Neural progenitor cell (in vitro differentiated cells): ENCODE measurements around the gene MYOF. TPM values are rescaled to one million over a fixed set of nuclear protein-coding genes. Genes with fewer than 3 reads are reported as not detected.
A peak's percentile ranks its signal among the peaks of the same experiment; 100 is the strongest.

Source experiments
- DNase-seq: peaks from one replicate; pipeline ENCODE4 v3.0.0-alpha.2; 2016; ENCODE audit warnings: low spot score
- H2AFZ ChIP-seq: fragments of 200-600 bp; sonication (generic); replicated peaks from 2 replicates; pipeline ENCODE4 v1.6.1; 2016; ENCODE audit warnings: antibody characterized with exemption
- H3F3A ChIP-seq: fragments of 200-600 bp; sonication (generic); 2 replicates; pipeline ENCODE4 v1.6.1; 2016; ENCODE audit warnings: antibody characterized with exemption, low read depth
- H3K27ac ChIP-seq: fragments of 200-600 bp; sonication (generic); 2 replicates; pipeline ENCODE4 v1.5.1; 2016; ENCODE audit warnings: mild to moderate bottlenecking
- H3K27me3 ChIP-seq: fragments of 200-600 bp; sonication (generic); 2 replicates; pipeline ENCODE4 v1.6.1; 2016; ENCODE audit warnings: mild to moderate bottlenecking, moderate library complexity
- H3K36me3 ChIP-seq: fragments of 200-600 bp; sonication (generic); 2 replicates; pipeline ENCODE4 v1.5.1; 2016
- H3K4me1 ChIP-seq: fragments of 200-600 bp; sonication (generic); 2 replicates; pipeline ENCODE4 v1.6.1; 2016; ENCODE audit warnings: mixed run types
- H3K4me2 ChIP-seq: fragments of 200-600 bp; sonication (generic); 2 replicates; pipeline ENCODE4 v1.6.1; 2016
- H3K4me3 ChIP-seq: fragments of 200-600 bp; sonication (generic); 2 replicates; pipeline ENCODE4 v1.5.1; 2016
- H3K79me2 ChIP-seq: fragments of 200-600 bp; sonication (generic); 2 replicates; pipeline ENCODE4 v1.6.1; 2016; ENCODE audit warnings: low read depth
- H3K9ac ChIP-seq: fragments of 200-600 bp; sonication (generic); 2 replicates; pipeline ENCODE4 v1.6.1; 2016
- H3K9me3 ChIP-seq: fragments of 200-600 bp; sonication (generic); 2 replicates; pipeline ENCODE4 v1.5.1; 2016; ENCODE audit warnings: low read depth
- H4K20me1 ChIP-seq: fragments of 200-600 bp; sonication (generic); 2 replicates; pipeline ENCODE4 v1.6.1; 2016; ENCODE audit warnings: low read depth
- H3K27ac Mint-ChIP-seq: 3 replicates; pipeline ENCODE4 v1.8.0; 2021; ENCODE audit warnings: mixed read lengths
- H3K27me3 Mint-ChIP-seq: 2 replicates; pipeline ENCODE4 v1.8.0; 2022; ENCODE audit warnings: low read depth, mild to moderate bottlenecking, inconsistent platforms, moderate library complexity, mixed read lengths; ENCODE audit not compliant: insufficient read depth
- H3K36me3 Mint-ChIP-seq: 3 replicates; pipeline ENCODE4 v1.8.0; 2021; ENCODE audit warnings: mixed read lengths
- H3K4me1 Mint-ChIP-seq: 3 replicates; pipeline ENCODE4 v1.8.0; 2021; ENCODE audit warnings: mixed read lengths
- H3K4me3 Mint-ChIP-seq: 3 replicates; pipeline ENCODE4 v1.8.0; 2021; ENCODE audit warnings: mild to moderate bottlenecking, moderate library complexity, mixed read lengths
- H3K9me3 Mint-ChIP-seq: 3 replicates; pipeline ENCODE4 v1.8.0; 2020; ENCODE audit warnings: mixed read lengths
- CTCF ChIP-seq: fragments of 200-600 bp; sonication (generic); IDR thresholded peaks from 2 replicates; pipeline ENCODE4 v1.5.1; 2017; ENCODE audit warnings: antibody characterized with exemption, mild to moderate bottlenecking
- EZH2 ChIP-seq: fragments of 200-600 bp; sonication (generic); IDR thresholded peaks from 2 replicates; pipeline ENCODE4 v1.6.1; 2017; ENCODE audit warnings: antibody characterized with exemption, mild to moderate bottlenecking, moderate library complexity
- EZH2phosphoT487 ChIP-seq: fragments of 200-600 bp; sonication (generic); IDR thresholded peaks from 2 replicates; pipeline ENCODE4 v1.6.1; 2017; ENCODE audit warnings: antibody characterized with exemption
- total RNA-seq: library from RNA; depleted of rRNA; stranded (reverse); fragments of >200 nt; gene quantifications from 2 replicates; pipeline ENCODE4 v1.2.3, GENCODE V29; 2015; ENCODE audit warnings: low replicate concordance

The MYOF gene
- total RNA-seq, 1 donor from 2014 or later: 1.6 TPM

GRCh38 chr10:93461109-93461806 lies 20.9 kb downstream of the MYOF start:
- Mint-ChIP-seq H3K27ac (peak overlapping the region; percentile 26), H3K9me3 (no peaks in the 10 kb centered on the region), H3K36me3 (peaks cover 4% of the 10 kb centered on the region), H3K27me3 (peaks cover 4% of the 10 kb centered on the region), H3K4me1 (peaks cover 57% of the 10 kb centered on the region), H3K4me3 (no peak overlapping the region)
- Histone ChIP-seq H3K4me1 (no peaks in the 10 kb centered on the region), H2AFZ (no peak overlapping the region), H3K9ac (no peak overlapping the region), H3K4me2 (no peak overlapping the region), H3K9me3 (no peaks in the 10 kb centered on the region), H3F3A (no peaks in the 10 kb centered on the region), H3K79me2 (no peaks in the 10 kb centered on the region), H3K27ac (no peak overlapping the region), H3K4me3 (no peak overlapping the region), H4K20me1 (no peaks in the 10 kb centered on the region), H3K27me3 (no peaks in the 10 kb centered on the region), H3K36me3 (no peaks in the 10 kb centered on the region)
- TF ChIP-seq CTCF: no peak
- no peak for TF ChIP-seq EZH2phosphoT487
- TF ChIP-seq EZH2: no peak
- no peak for DNase-seq

GRCh38 chr10:93459466-93459865 lies 22.7 kb downstream of the MYOF start:
- Mint-ChIP-seq H3K27me3 (peaks cover 2% of the 10 kb centered on the region), H3K27ac (peak overlapping the region; percentile 23), H3K36me3 (peaks cover 4% of the 10 kb centered on the region), H3K9me3 (no peaks in the 10 kb centered on the region), H3K4me3 (no peak overlapping the region), H3K4me1 (peaks cover 59% of the 10 kb centered on the region)
- H3K9ac ChIP-seq: no peak overlapping the region
- H2AFZ ChIP-seq: no peak overlapping the region
- no peaks in the 10 kb centered on the region for H4K20me1 ChIP-seq
- no peak overlapping the region for H3K4me2 ChIP-seq
- H3K9me3 ChIP-seq: no peaks in the 10 kb centered on the region
- H3K4me3 ChIP-seq: no peak overlapping the region
- no peaks in the 10 kb centered on the region for H3K36me3 ChIP-seq
- DNase-seq: no peak
- peaks cover 7% of the 10 kb centered on the region for H3K4me1 ChIP-seq
- H3K27me3 ChIP-seq: no peaks in the 10 kb centered on the region
- H3F3A ChIP-seq: no peaks in the 10 kb centered on the region
- no peaks in the 10 kb centered on the region for H3K79me2 ChIP-seq
- H3K27ac ChIP-seq: no peak overlapping the region
- TF ChIP-seq EZH2 (no peak), EZH2phosphoT487 (no peak), CTCF (no peak)

- Histone ChIP-seq H3F3A (no peaks in the 10 kb centered on the region), H3K9ac (no peak overlapping the region), H3K27ac (no peak overlapping the region), H3K79me2 (no peaks in the 10 kb centered on the region), H3K27me3 (no peaks in the 10 kb centered on the region), H4K20me1 (no peaks in the 10 kb centered on the region), H3K4me2 (no peak overlapping the region), H2AFZ (no peak overlapping the region), H3K4me3 (no peak overlapping the region), H3K4me1 (peaks cover 7% of the 10 kb centered on the region), H3K9me3 (no peaks in the 10 kb centered on the region), H3K36me3 (no peaks in the 10 kb centered on the region)
- TF ChIP-seq CTCF (no peak), EZH2 (no peak), EZH2phosphoT487 (no peak)
- peaks cover 2% of the 10 kb centered on the region for H3K27me3 Mint-ChIP-seq
- peak overlapping the region; percentile 99 for H3K27ac Mint-ChIP-seq
- H3K4me1 Mint-ChIP-seq: peaks cover 53% of the 10 kb centered on the region
- peaks cover 4% of the 10 kb centered on the region for H3K36me3 Mint-ChIP-seq
- H3K9me3 Mint-ChIP-seq: no peaks in the 10 kb centered on the region
- peak overlapping the region; percentile 4 for H3K4me3 Mint-ChIP-seq
- DNase-seq: peak; percentile 45
Observed at GRCh38 chr10:93458821-93459257, 23.3 kb downstream of the MYOF start.
